Measurements from ENCODE around the gene IFRD2. TPM values are rescaled to one million over a fixed set of nuclear protein-coding genes. Genes with fewer than 3 reads are reported as not detected.

Gene IFRD2
- total and polyA plus RNA-seq, 5 donors from 2014 or later = 39.9 to 51.9 (median 41.3) TPM

DNA sequence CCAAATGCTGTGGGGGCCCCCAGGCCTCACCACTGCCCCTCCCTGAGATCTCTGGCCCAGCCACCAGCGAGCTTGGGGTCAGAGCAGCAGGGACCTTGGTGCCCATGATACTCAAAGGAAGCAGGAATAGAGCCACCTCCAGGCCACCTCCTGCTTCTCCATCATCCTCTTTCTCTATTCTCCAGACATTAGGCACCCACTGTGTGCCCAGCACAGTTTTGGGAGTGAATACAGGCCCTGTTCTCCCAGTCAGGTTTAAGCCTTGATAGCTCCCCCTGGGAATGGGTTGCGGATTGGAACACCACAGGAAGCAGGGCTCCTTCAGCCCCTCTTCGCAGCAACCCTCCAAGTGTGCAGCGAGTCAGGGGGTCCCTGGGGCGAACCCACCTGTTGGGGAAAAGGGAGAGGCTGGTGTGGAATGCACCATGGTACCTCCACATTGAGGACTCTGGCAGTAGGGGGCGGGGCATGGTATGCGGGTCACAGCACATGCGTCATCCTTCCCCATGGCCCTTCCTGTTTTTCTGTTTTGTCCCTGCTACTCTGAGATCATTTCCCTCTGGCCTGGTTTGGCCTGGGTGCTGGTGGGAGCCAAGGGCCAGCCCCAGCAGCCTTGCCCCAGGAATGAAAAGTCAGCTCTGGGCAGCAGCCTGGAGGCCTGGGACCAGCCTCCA, 37.5 kb downstream of the IFRD2 start:
- H3K9me3 ChIP-seq (ENCODE audit: control insufficient read depth in 2 of 2, low read length in 2 of 2) = no peaks in the 10 kb centered on the region
- H3K4me1 ChIP-seq (ENCODE audit: control insufficient read depth, insufficient read depth, low read length, poor library complexity, severe bottlenecking) = peaks cover 28% of the 10 kb centered on the region
- Mint-ChIP-seq H3K4me1 (peaks cover 0 to 38% (median 12%) of the 10 kb centered on the region in 4 donors), H3K36me3 (peaks cover 16% of the 10 kb centered on the region), H3K4me3 (peak overlapping the region in 1 of 4 donors; percentile 43), H3K9me3 (no peaks in the 10 kb centered on the region), H3K27ac (no peak overlapping the region), H3K27me3 (no peaks in the 10 kb centered on the region)
- no peak for DNase-seq
- ATAC-seq (ENCODE audit: low read depth in 2 of 2) = no peak
- peaks cover 67% of the 10 kb centered on the region for H3K36me3 ChIP-seq (ENCODE audit: control insufficient read depth, insufficient read depth, low read length)
- H3K4me3 ChIP-seq (ENCODE audit: low read depth, low read length) = no peak overlapping the region
- no peak overlapping the region for H3K27ac ChIP-seq (ENCODE audit: insufficient read depth, low read length, poor library complexity, severe bottlenecking)
- H3K27me3 ChIP-seq (ENCODE audit: control insufficient read depth, insufficient read depth, low read length) = no peaks in the 10 kb centered on the region

GRCh38 chr3:50251220-50251619, 41.0 kb downstream of the IFRD2 start:
- Histone ChIP-seq H3K27ac (ENCODE audit: insufficient read depth, low read length, poor library complexity, severe bottlenecking) (no peak overlapping the region), H3K4me3 (ENCODE audit: low read depth, low read length) (no peak overlapping the region), H3K4me1 (ENCODE audit: control insufficient read depth, insufficient read depth, low read length, poor library complexity, severe bottlenecking) (peaks cover 59% of the 10 kb centered on the region), H3K27me3 (ENCODE audit: control insufficient read depth, insufficient read depth, low read length) (no peaks in the 10 kb centered on the region), H3K9me3 (ENCODE audit: control insufficient read depth in 2 of 2, low read length in 2 of 2) (no peaks in the 10 kb centered on the region), H3K36me3 (ENCODE audit: control insufficient read depth, insufficient read depth, low read length) (peaks cover 53% of the 10 kb centered on the region)
- peak overlapping the region in 2 of 4 donors; percentile 60 to 90 for H3K4me3 Mint-ChIP-seq
- H3K36me3 Mint-ChIP-seq = peaks cover 11% of the 10 kb centered on the region
- DNase-seq (no peak), ATAC-seq (ENCODE audit: low read depth in 2 of 2) (no peak)
- H3K4me1 Mint-ChIP-seq = peaks cover 6 to 55% (median 22%) of the 10 kb centered on the region in 4 donors
- peaks cover 6% of the 10 kb centered on the region for H3K27me3 Mint-ChIP-seq
- H3K9me3 Mint-ChIP-seq = no peaks in the 10 kb centered on the region
- peak overlapping the region in 2 of 3 donors; percentile 51 to 76 for H3K27ac Mint-ChIP-seq

DNA sequence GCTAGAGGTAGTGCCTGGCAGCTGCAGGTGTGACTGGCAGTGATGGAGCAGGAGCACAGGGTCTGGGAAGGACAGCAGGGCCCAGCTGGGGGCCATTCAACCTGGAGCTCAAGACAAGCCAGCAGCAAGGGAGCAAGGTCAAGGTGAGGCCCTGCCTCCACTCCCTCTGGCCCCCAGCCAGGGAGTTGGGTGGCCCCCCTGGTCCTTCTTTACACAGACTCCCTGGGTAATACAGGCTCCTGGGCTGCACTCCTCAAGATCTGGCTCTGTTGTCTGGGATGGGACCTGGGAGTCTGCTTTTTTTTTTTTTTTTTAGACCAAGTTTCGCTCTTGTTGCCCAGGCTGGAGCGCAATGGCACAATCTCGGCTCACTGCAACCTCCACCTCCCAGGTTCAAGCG, 41.7 kb downstream of the IFRD2 start:
- Mint-ChIP-seq H3K4me1 (peaks cover 6 to 62% (median 26%) of the 10 kb centered on the region in 4 donors), H3K36me3 (peaks cover 11% of the 10 kb centered on the region), H3K9me3 (no peaks in the 10 kb centered on the region), H3K27me3 (peaks cover 6% of the 10 kb centered on the region), H3K4me3 (peak overlapping the region in 2 of 4 donors; percentile 44 to 60), H3K27ac (peak overlapping the region in 2 of 3 donors; percentile 59 to 62)
- H3K27ac ChIP-seq (ENCODE audit: insufficient read depth, low read length, poor library complexity, severe bottlenecking) = no peak overlapping the region
- H3K9me3 ChIP-seq (ENCODE audit: control insufficient read depth in 2 of 2, low read length in 2 of 2) = no peaks in the 10 kb centered on the region
- H3K4me1 ChIP-seq (ENCODE audit: control insufficient read depth, insufficient read depth, low read length, poor library complexity, severe bottlenecking) = peaks cover 66% of the 10 kb centered on the region
- DNase-seq (no peak), ATAC-seq (ENCODE audit: low read depth in 2 of 2) (no peak)
- H3K27me3 ChIP-seq (ENCODE audit: control insufficient read depth, insufficient read depth, low read length) = no peaks in the 10 kb centered on the region
- no peak overlapping the region for H3K4me3 ChIP-seq (ENCODE audit: low read depth, low read length)
- H3K36me3 ChIP-seq (ENCODE audit: control insufficient read depth, insufficient read depth, low read length) = peaks cover 48% of the 10 kb centered on the region

- no peak overlapping the region for H3K27ac ChIP-seq (ENCODE audit: insufficient read depth, low read length, poor library complexity, severe bottlenecking)
- ATAC-seq (ENCODE audit: low read depth in 2 of 2) = no peak
- no peak overlapping the region for H3K4me3 ChIP-seq (ENCODE audit: low read depth, low read length)
- peaks cover 39% of the 10 kb centered on the region for H3K36me3 ChIP-seq (ENCODE audit: control insufficient read depth, insufficient read depth, low read length)
- H3K4me1 Mint-ChIP-seq = peaks cover 6 to 72% (median 32%) of the 10 kb centered on the region in 4 donors
- H3K36me3 Mint-ChIP-seq = peaks cover 11% of the 10 kb centered on the region
- peaks cover 6% of the 10 kb centered on the region for H3K27me3 Mint-ChIP-seq
- H3K4me1 ChIP-seq (ENCODE audit: control insufficient read depth, insufficient read depth, low read length, poor library complexity, severe bottlenecking) = peaks cover 76% of the 10 kb centered on the region
- DNase-seq = no peak
- peak overlapping the region in 1 of 4 donors; percentile 41 for H3K4me3 Mint-ChIP-seq
- H3K27me3 ChIP-seq (ENCODE audit: control insufficient read depth, insufficient read depth, low read length) = no peaks in the 10 kb centered on the region
- no peak overlapping the region for H3K27ac Mint-ChIP-seq
- H3K9me3 ChIP-seq (ENCODE audit: control insufficient read depth in 2 of 2, low read length in 2 of 2) = no peaks in the 10 kb centered on the region
- no peaks in the 10 kb centered on the region for H3K9me3 Mint-ChIP-seq
These were observed 42.8 kb downstream of the IFRD2 start for GRCh38 chr3:50249457-50249856.

- Mint-ChIP-seq H3K4me1 (peaks cover 6 to 75% (median 37%) of the 10 kb centered on the region in 4 donors), H3K9me3 (peaks cover 0 to 2% (median 0%) of the 10 kb centered on the region in 7 donors), H3K36me3 (peaks cover 11% of the 10 kb centered on the region), H3K27ac (peak overlapping the region in 1 of 3 donors; percentile 59), H3K27me3 (peaks cover 6% of the 10 kb centered on the region), H3K4me3 (no peak overlapping the region)
- Histone ChIP-seq H3K36me3 (ENCODE audit: control insufficient read depth, insufficient read depth, low read length) (peaks cover 33% of the 10 kb centered on the region), H3K4me1 (ENCODE audit: control insufficient read depth, insufficient read depth, low read length, poor library complexity, severe bottlenecking) (peaks cover 84% of the 10 kb centered on the region), H3K4me3 (ENCODE audit: low read depth, low read length) (no peak overlapping the region), H3K27ac (ENCODE audit: insufficient read depth, low read length, poor library complexity, severe bottlenecking) (peak overlapping the region; percentile 50), H3K27me3 (ENCODE audit: control insufficient read depth, insufficient read depth, low read length) (no peaks in the 10 kb centered on the region), H3K9me3 (ENCODE audit: control insufficient read depth in 2 of 2, low read length in 2 of 2) (no peaks in the 10 kb centered on the region)
- ATAC-seq (ENCODE audit: low read depth in 2 of 2) (no peak), DNase-seq (no peak)
These were observed 43.8 kb downstream of the IFRD2 start for GRCh38 chr3:50248387-50248786.

GRCh38 chr3:50246517-50246954, 45.7 kb downstream of the IFRD2 start:
- peaks cover 11% of the 10 kb centered on the region for H3K36me3 Mint-ChIP-seq
- H3K9me3 ChIP-seq (ENCODE audit: control insufficient read depth in 2 of 2, low read length in 2 of 2) = no peaks in the 10 kb centered on the region
- H3K27me3 ChIP-seq (ENCODE audit: control insufficient read depth, insufficient read depth, low read length) = no peaks in the 10 kb centered on the region
- H3K27me3 Mint-ChIP-seq = peaks cover 6% of the 10 kb centered on the region
- peak overlapping the region; percentile 90 for H3K27ac ChIP-seq (ENCODE audit: insufficient read depth, low read length, poor library complexity, severe bottlenecking)
- peak overlapping the region; percentile 87 to 94 (median 91) for H3K27ac Mint-ChIP-seq
- peaks cover 6 to 90% (median 45%) of the 10 kb centered on the region in 4 donors for H3K4me1 Mint-ChIP-seq
- H3K4me3 ChIP-seq (ENCODE audit: low read depth, low read length) = peak overlapping the region; percentile 47
- H3K4me1 ChIP-seq (ENCODE audit: control insufficient read depth, insufficient read depth, low read length, poor library complexity, severe bottlenecking) = peaks cover 99% of the 10 kb centered on the region
- H3K4me3 Mint-ChIP-seq = peak overlapping the region; percentile 79 to 86 (median 85)
- ATAC-seq (ENCODE audit: low read depth in 2 of 2) (peak; percentile 86 to 90), DNase-seq (peak; percentile 71 to 92 (median 84))
- peaks cover 19% of the 10 kb centered on the region for H3K36me3 ChIP-seq (ENCODE audit: control insufficient read depth, insufficient read depth, low read length)
- H3K9me3 Mint-ChIP-seq = peaks cover 0 to 2% (median 0%) of the 10 kb centered on the region in 7 donors

- peaks cover 6 to 90% (median 46%) of the 10 kb centered on the region in 4 donors for H3K4me1 Mint-ChIP-seq
- H3K36me3 Mint-ChIP-seq = peaks cover 6% of the 10 kb centered on the region
- DNase-seq = peak; percentile 91 to 92 (median 92)
- H3K4me3 Mint-ChIP-seq = peak overlapping the region; percentile 79 to 86 (median 85)
- Histone ChIP-seq H3K9me3 (ENCODE audit: control insufficient read depth in 2 of 2, low read length in 2 of 2) (no peaks in the 10 kb centered on the region), H3K4me1 (ENCODE audit: control insufficient read depth, insufficient read depth, low read length, poor library complexity, severe bottlenecking) (peaks cover 99% of the 10 kb centered on the region), H3K4me3 (ENCODE audit: low read depth, low read length) (peak overlapping the region; percentile 57), H3K27ac (ENCODE audit: insufficient read depth, low read length, poor library complexity, severe bottlenecking) (peak overlapping the region; percentile 90), H3K36me3 (ENCODE audit: control insufficient read depth, insufficient read depth, low read length) (peaks cover 19% of the 10 kb centered on the region), H3K27me3 (ENCODE audit: control insufficient read depth, insufficient read depth, low read length) (no peaks in the 10 kb centered on the region)
- peaks cover 6% of the 10 kb centered on the region for H3K27me3 Mint-ChIP-seq
- H3K9me3 Mint-ChIP-seq = peaks cover 0 to 2% (median 0%) of the 10 kb centered on the region in 7 donors
- peak overlapping the region; percentile 71 to 94 (median 87) for H3K27ac Mint-ChIP-seq
- ATAC-seq (ENCODE audit: low read depth in 2 of 2) = peak; percentile 83 to 86
These were observed 46.3 kb downstream of the IFRD2 start for GRCh38 chr3:50245831-50246516.

All from CD4-positive, CD25-positive, alpha-beta regulatory T cell (primary cell).